ENCODE results near the gene SMIM1. TPM values are rescaled to one million over a fixed set of nuclear protein-coding genes. Genes with fewer than 3 reads are reported as not detected.

The SMIM1 gene
- total and polyA plus RNA-seq, 9 of the 15 experiments (the other 6 are each of a cell fraction or from before 2014, with no cell fraction given): 2.3 to 125 (median 24.3) TPM

- no peak for TF ChIP-seq STAT6 (CRISPR knock-in tag; IDR thresholded peaks at IDR 0.05)
- TF ChIP-seq RCOR1 (IDR thresholded peaks at IDR 0.05; ENCODE audit: borderline replicate concordance in 1 of 2, low read depth in 2 of 2, low read length in 2 of 2): 0 out of 4 replicates have a peak, but pooled peaks of 1 of the 2 experiments have one; percentile 36
- no peak for TF ChIP-seq ZNF512 (tag; IDR thresholded peaks at IDR 0.05)
- TF ChIP-seq MAZ (CRISPR knock-in tag; conservative IDR thresholded peaks at IDR 0.05 in 1 of 2, IDR thresholded peaks at IDR 0.05 in 1 of 2): no peak; a peak in 1 of 4 replicates
- no peak for TF ChIP-seq GTF2E2 (tag; IDR thresholded peaks at IDR 0.05)
- TF ChIP-seq TARDBP (IDR thresholded peaks at IDR 0.05): no peak
- TF ChIP-seq UBTF (IDR thresholded peaks at IDR 0.05; ENCODE audit: borderline replicate concordance in 1 of 2, low read depth in 2 of 2, low read length in 2 of 2): 0 out of 4 replicates have a peak, but pooled peaks of 1 of the 2 experiments have one; percentile 39
- TF ChIP-seq EP400 (IDR thresholded peaks at IDR 0.05): no peak
- TF ChIP-seq ZNF12 (CRISPR knock-in tag; IDR thresholded peaks at IDR 0.05): no peak
- no peak for TF ChIP-seq HNRNPUL1 (IDR thresholded peaks at IDR 0.05; ENCODE audit: low read length)
- no peak for TF ChIP-seq NR2F6 (CRISPR knock-in tag; IDR thresholded peaks at IDR 0.05)
- no peak for TF ChIP-seq ADNP (tag; IDR thresholded peaks at IDR 0.05)
- TF ChIP-seq PHB (CRISPR knock-in tag; IDR thresholded peaks at IDR 0.05): no peak
- TF ChIP-seq FOXA3 (CRISPR knock-in tag; conservative IDR thresholded peaks at IDR 0.05 in 1 of 2, IDR thresholded peaks at IDR 0.05 in 1 of 2): no peak
- TF ChIP-seq SMAD2 (IDR thresholded peaks at IDR 0.05; ENCODE audit: low read depth, low read length): no peak
- no peak for TF ChIP-seq CCAR2 (IDR thresholded peaks at IDR 0.05; ENCODE audit: low read depth, low read length)
- TF ChIP-seq DMBX1 (CRISPR knock-in tag; IDR thresholded peaks at IDR 0.05; ENCODE audit: borderline replicate concordance): no peak
- TF ChIP-seq MBD1 (CRISPR knock-in tag; IDR thresholded peaks at IDR 0.05): no peak
- no peak for TF ChIP-seq ZBTB17 (CRISPR knock-in tag; IDR thresholded peaks at IDR 0.05)
Measured at GRCh38 chr1:3727042-3727824, 45.3 kb upstream of the SMIM1 start (continued).
